OCI-LY3 (cell line): ENCODE results near the gene AP3S2.

Experiments
- EZH2phosphoT487 ChIP-seq: fragments of 200-600 bp; shearing (Covaris generic); IDR thresholded peaks from 2 replicates; pipeline ENCODE4 v1.6.1; 2018; ENCODE audit warnings: antibody characterized with exemption, mixed run types, low read depth
- TF ChIP-seq, protein P1 (sequence below): fragments of 200-600, 300-600 bp; sonication (generic); IDR thresholded peaks from 2 replicates; pipeline ENCODE4 v1.5.1; 2014; ENCODE audit warnings: antibody characterized with exemption, low read length, low read depth

DNA sequence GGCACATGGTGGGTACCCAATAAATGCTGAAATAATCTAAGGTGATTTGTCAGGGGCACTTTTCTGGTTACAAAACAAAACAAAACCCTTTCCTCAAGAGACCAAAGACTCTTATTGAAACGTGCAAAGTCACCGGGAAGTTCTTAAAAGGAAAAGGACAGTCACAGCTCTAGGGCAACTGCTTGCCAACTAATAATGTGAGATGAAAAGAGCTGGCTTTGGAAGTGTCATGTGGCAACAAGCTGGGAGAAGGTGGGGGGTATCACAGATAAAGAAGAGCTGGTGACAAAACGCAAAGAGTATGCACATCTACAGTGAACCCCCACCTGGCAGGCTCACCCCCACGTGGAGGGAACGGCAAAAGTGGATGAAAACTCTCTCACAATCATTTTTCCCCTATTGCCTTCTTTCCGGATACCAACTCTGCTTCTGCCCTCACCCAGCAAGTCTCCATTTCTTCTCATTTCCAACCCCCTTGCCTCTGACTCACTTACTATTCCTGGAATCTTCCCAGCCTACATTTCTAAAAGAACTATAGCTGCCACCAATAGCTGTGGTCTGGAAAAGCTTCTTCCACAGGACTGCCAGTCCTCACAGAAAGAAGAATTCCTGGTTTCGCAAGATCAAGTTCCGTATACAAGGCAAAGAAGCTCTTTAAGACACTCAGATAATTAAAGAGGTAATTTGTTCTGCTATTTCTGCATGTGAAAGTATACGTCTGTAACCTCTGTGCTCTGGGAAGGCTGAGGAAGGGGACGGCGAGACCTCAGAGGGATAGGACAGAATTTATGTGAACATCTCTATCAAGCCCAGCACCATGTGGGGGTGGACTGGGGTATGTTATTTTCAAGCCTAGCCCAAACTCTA is 57.3 kb downstream of the AP3S2 start:
- TF ChIP-seq, protein P1, sequence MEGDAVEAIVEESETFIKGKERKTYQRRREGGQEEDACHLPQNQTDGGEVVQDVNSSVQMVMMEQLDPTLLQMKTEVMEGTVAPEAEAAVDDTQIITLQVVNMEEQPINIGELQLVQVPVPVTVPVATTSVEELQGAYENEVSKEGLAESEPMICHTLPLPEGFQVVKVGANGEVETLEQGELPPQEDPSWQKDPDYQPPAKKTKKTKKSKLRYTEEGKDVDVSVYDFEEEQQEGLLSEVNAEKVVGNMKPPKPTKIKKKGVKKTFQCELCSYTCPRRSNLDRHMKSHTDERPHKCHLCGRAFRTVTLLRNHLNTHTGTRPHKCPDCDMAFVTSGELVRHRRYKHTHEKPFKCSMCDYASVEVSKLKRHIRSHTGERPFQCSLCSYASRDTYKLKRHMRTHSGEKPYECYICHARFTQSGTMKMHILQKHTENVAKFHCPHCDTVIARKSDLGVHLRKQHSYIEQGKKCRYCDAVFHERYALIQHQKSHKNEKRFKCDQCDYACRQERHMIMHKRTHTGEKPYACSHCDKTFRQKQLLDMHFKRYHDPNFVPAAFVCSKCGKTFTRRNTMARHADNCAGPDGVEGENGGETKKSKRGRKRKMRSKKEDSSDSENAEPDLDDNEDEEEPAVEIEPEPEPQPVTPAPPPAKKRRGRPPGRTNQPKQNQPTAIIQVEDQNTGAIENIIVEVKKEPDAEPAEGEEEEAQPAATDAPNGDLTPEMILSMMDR = no peak
- TF ChIP-seq EZH2phosphoT487 = no peak
